Esophagus muscularis mucosa (tissue), 4 donors: ENCODE data around the gene MUC5B. TPM values are rescaled to one million over a fixed set of nuclear protein-coding genes. Genes with fewer than 3 reads are reported as not detected.
"Not testable (repeated sequence)": the region's sequence is repeated elsewhere in the genome, so short reads cannot be mapped to it uniquely, and the experiment has no call there.

Experiments used
- DNase-seq: peaks from one replicate; pipeline ENCODE4 v3.0.0-alpha.2; 2017; ENCODE audit errors: extremely low spot score
- H3K27ac ChIP-seq, 4 donors: fragments of 200-600 bp; sonication (generic); replicated peaks in 1 of 4; 1 replicate in 3 of 4; 2 replicates in 1 of 4; pipeline ENCODE4 v1.5.1; 2016 to 2019; ENCODE audit warnings: mild to moderate bottlenecking in 1 of 4
- H3K27me3 ChIP-seq, 4 donors: fragments of 200-600 bp; sonication (generic); one replicate each; pipeline versions ENCODE4 v1.5.1 to v1.6.0; 2016 to 2019
- H3K36me3 ChIP-seq, 4 donors: fragments of 200-600 bp; sonication (generic); one replicate each; pipeline ENCODE4 v1.5.1; 2016 to 2019
- H3K4me1 ChIP-seq, 4 donors: fragments of 200-600 bp; sonication (generic); one replicate each; pipeline ENCODE4 v1.5.1; 2016 to 2019
- H3K4me3 ChIP-seq, 4 donors: fragments of 200-600 bp; sonication (generic); 1 replicate in 2 of 4; 2 replicates in 2 of 4; pipeline ENCODE4 v1.5.1; 2016 to 2019; ENCODE audit warnings: mild to moderate bottlenecking in 4 of 4, moderate library complexity in 1 of 4
- H3K9me3 ChIP-seq, 4 donors: fragments of 200-600 bp; sonication (generic); 1 replicate in 3 of 4; 2 replicates in 1 of 4; pipeline ENCODE4 v1.5.1; 2016 to 2019
- EP300 ChIP-seq: sonication (generic); formaldehyde crosslinking; IDR thresholded peaks from one replicate; pipeline ENCODE4 v1.6.1; 2017; ENCODE audit warnings: antibody characterized with exemption
- POLR2A ChIP-seq: fragments of 450-650 bp; IDR thresholded peaks from one replicate; pipeline ENCODE4 v1.6.1; 2017; ENCODE audit warnings: antibody characterized with exemption, moderate library complexity, mild to moderate bottlenecking, low read depth
- POLR2AphosphoS5 ChIP-seq, 2 donors: sonication (generic); formaldehyde crosslinking; IDR thresholded peaks; one replicate each; pipeline ENCODE4 v1.6.1; 2017; ENCODE audit warnings: antibody characterized with exemption in 2 of 2
- WGBS: methylation state at CpG from one replicate; pipeline ENCODE4 v1.1.5; 2018; 5-methylcytosine and 5-hydroxymethylcytosine counted together
- intact Hi-C: fragments of 100-400 bp; cut with DNase I; formaldehyde crosslinking; loops from one replicate; pipeline ENCODE4 v1.15.1; 2023
- total RNA-seq, 4 donors: library from RNA; depleted of rRNA; stranded (reverse); fragments of >200 nt; gene quantifications; one replicate each; pipeline versions ENCODE4 v1.1.0 to v1.2.1, GENCODE V29; 2016
- TF ChIP-seq, protein P1 (sequence below), 3 experiments: fragments of 200-600 bp in 2 of 3; fragments of 450-650 bp in 1 of 3; sonication (generic) in 2 of 3; IDR thresholded peaks; one replicate each; pipeline ENCODE4 v1.5.1; 2017 to 2019; ENCODE audit warnings: antibody characterized with exemption in 3 of 3, mild to moderate bottlenecking in 2 of 3, moderate library complexity in 1 of 3

The MUC5B gene
- total RNA-seq, 4 donors from 2014 or later = under 0.01 to 0.45 (median 0.06) TPM; not detected in 1

DNA sequence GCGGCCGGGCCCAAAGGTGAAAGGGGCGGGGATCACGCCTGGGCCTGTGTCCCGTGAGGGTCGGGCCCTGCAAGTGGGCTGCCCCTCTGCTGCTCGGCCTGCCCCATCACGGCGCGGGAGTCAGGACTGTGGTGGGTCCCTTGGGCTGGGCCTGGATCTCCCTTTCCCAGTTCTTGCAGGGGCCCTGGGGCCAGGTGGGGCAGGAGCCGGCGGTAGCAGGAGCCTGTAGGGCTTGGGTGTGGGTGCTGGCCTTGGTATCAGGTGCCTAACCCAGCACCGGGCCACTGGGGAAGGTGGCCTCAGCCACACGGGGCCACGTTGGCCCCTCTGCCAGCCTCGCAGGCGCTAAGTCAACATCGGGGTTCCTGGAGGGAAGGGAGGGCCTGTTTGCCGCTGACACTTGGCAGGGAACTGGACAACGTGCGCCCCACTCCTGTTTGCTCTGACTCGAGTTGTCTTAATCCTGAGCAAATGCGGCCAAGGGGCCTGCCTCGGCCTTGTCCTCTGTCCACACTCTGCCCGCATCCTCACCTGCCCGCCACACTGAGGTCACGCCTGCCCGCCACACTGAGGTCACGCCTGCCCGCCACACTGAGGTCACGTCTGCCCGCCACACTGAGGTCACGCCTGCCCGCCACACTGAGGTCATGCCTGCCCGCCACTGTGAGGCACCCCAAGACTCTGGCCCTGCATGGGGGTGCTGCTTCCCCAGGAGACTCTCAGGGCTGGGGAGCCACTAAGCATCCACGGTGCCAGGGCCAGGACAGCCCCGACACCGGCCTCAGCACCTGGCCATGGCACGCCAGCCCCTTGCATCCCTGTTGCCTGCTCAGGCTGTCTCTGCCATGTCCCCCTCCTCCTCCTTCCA lies 14.2 kb upstream of the MUC5B start:
- Histone ChIP-seq H3K36me3 (no peaks in the 10 kb centered on the region), H3K4me1 (no peaks in the 10 kb centered on the region), H3K9me3 (peaks cover 0 to 28% (median 17%) of the 10 kb centered on the region in 4 donors), H3K4me3 (no peak overlapping the region), H3K27me3 (peaks cover 0 to 13% (median 2%) of the 10 kb centered on the region in 4 donors), H3K27ac (no peak overlapping the region)
- no peak for DNase-seq
- intact Hi-C loops = no loop called here
- TF ChIP-seq, protein P1, sequence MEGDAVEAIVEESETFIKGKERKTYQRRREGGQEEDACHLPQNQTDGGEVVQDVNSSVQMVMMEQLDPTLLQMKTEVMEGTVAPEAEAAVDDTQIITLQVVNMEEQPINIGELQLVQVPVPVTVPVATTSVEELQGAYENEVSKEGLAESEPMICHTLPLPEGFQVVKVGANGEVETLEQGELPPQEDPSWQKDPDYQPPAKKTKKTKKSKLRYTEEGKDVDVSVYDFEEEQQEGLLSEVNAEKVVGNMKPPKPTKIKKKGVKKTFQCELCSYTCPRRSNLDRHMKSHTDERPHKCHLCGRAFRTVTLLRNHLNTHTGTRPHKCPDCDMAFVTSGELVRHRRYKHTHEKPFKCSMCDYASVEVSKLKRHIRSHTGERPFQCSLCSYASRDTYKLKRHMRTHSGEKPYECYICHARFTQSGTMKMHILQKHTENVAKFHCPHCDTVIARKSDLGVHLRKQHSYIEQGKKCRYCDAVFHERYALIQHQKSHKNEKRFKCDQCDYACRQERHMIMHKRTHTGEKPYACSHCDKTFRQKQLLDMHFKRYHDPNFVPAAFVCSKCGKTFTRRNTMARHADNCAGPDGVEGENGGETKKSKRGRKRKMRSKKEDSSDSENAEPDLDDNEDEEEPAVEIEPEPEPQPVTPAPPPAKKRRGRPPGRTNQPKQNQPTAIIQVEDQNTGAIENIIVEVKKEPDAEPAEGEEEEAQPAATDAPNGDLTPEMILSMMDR (IDR thresholded peaks at IDR 0.05) = no peak
- no peak for TF ChIP-seq EP300
- no peak for TF ChIP-seq POLR2AphosphoS5 (IDR thresholded peaks at IDR 0.05)
- no peak for TF ChIP-seq POLR2A
- 96% methylated on average over 20 of the region's 39 CpGs for WGBS

DNA sequence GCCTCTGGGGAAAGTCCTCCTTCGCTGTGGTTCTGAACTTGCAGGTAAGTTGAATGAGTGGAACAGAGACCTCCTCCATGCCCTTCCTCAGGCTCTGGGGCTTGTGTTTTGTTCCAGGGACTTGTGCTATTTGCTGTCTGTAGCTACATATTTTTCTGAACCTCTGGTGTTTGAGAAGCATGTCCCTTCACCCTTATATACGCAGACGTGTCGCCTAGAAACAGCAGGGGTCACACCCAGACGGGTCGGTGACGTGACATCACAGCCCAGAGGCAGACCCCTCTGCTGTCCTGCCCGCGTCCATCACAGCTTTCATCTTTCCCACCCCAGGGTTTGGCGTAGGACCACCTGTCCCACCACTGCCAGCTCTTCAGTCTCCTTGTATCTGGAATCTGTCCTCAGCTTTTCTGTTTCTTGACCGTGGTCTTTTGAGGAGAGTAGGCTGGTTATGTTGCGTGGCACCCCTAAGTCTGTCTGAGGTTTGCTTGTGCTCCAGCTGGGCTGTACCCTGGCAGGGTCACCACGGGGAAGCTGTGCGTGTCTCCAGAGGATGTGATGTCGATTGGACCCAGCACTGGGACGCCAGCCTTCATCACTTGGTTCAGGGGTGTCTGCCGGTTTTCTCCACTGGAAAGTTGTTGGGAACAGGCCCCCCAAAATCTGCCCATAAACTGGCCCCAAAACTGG lies 13.4 kb upstream of the MUC5B start:
- Histone ChIP-seq H3K27ac (no peak overlapping the region), H3K4me3 (no peak overlapping the region), H3K27me3 (peaks cover 0 to 4% (median 0%) of the 10 kb centered on the region in 4 donors), H3K9me3 (peaks cover 0 to 28% (median 20%) of the 10 kb centered on the region in 4 donors), H3K4me1 (no peaks in the 10 kb centered on the region), H3K36me3 (no peaks in the 10 kb centered on the region)
- 95% methylated on average over 17 of the region's 17 CpGs for whole genome bisulfite sequencing
- TF ChIP-seq, protein P1 (IDR thresholded peaks at IDR 0.05) = no peak
- TF ChIP-seq POLR2AphosphoS5 (IDR thresholded peaks at IDR 0.05) (no peak), EP300 (no peak), POLR2A (no peak)
- DNase-seq = no peak
- intact Hi-C loops = no loop called here

DNA sequence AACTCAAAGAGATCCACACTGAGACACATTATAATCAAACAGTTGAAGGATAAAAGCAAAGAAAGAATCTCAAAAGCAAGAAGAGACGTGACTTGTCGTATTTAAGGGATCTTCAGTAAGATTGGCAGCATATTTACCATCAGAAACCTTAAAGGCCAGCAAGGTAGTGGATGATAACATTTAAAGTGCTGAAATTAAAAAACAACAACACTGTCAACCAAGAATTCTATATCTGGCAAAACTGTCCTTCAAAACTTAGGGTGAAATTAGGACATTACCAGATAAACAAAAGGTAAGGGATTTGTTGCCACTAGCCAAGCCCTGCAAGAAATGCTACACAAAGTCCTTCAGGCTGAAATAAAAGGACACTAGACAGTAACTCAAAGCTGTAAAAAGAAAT lies 11.0 kb upstream of the MUC5B start:
- intact Hi-C loops = no loop called here
- H3K4me1 ChIP-seq = no peaks in the 10 kb centered on the region
- no peak for DNase-seq
- peaks cover 0 to 28% (median 20%) of the 10 kb centered on the region in 4 donors for H3K9me3 ChIP-seq
- TF ChIP-seq POLR2AphosphoS5 (IDR thresholded peaks at IDR 0.05) (no peak), EP300 (no peak), POLR2A (no peak)
- TF ChIP-seq, protein P1 (IDR thresholded peaks at IDR 0.05) = no peak
- 79% methylated on average over 2 of the region's 2 CpGs for WGBS
- no peaks in the 10 kb centered on the region for H3K27me3 ChIP-seq
- no peak overlapping the region for H3K27ac ChIP-seq
- H3K4me3 ChIP-seq = no peak overlapping the region
- H3K36me3 ChIP-seq = no peaks in the 10 kb centered on the region

DNA sequence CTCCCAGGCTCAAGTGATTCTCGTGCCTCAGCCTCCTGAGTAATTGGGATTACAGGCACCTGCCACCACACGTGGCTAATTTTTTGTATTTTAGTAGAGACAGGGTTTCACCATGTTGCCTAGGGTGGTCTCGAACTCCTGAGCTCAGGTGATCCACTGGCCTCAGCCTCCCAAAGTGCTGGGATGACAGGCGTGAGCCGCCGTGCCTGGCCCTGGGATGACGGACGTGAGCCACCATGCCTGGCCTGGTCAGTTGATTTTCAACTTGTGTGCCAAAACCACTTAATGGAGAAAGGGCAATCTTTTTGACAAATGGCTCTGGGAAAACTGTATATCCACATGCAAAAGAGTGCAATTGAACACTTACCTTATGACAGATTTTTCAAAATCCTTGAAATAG lies 7.0 kb upstream of the MUC5B start:
- H3K36me3 ChIP-seq, DNase-seq, H3K4me3 ChIP-seq, intact Hi-C loops, H3K4me1 ChIP-seq, H3K27ac ChIP-seq: not testable (repeated sequence)
- Histone ChIP-seq H3K9me3 (peaks cover 0 to 25% (median 17%) of the 10 kb centered on the region in 4 donors), H3K27me3 (peaks cover 0 to 27% (median 3%) of the 10 kb centered on the region in 4 donors)
- WGBS = 83% methylated on average over 8 of the region's 8 CpGs

DNA sequence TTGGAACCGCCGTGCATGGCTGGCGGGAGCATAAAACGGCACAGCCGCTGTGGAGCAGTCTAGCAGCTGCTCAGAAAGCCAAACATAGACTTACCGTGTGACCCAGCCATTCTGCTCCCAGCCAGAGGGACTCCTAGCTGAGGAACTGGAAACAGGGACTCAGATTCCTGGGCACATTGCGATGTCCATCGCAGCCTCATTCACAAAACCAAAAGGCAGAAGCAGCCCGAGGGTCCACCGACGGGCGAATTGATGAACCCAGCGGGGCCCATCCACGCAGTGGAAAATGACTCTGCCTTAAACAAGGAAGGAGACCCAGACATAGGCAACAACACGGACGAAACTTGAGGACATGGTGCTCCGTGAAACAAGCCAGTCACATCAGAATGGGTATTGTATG lies 5.7 kb upstream of the MUC5B start:
- 92% methylated on average over 17 of the region's 17 CpGs for WGBS
- Histone ChIP-seq H3K36me3 (no peaks in the 10 kb centered on the region), H3K9me3 (peaks cover 0 to 12% (median 4%) of the 10 kb centered on the region in 4 donors), H3K4me3 (no peak overlapping the region), H3K27ac (no peak overlapping the region), H3K27me3 (peaks cover 0 to 40% (median 9%) of the 10 kb centered on the region in 4 donors), H3K4me1 (no peaks in the 10 kb centered on the region)
- no peak for DNase-seq
- intact Hi-C loops = no loop called here
- TF ChIP-seq POLR2A = no peak
- no peak for TF ChIP-seq POLR2AphosphoS5 (IDR thresholded peaks at IDR 0.05)
- TF ChIP-seq EP300 = no peak
- TF ChIP-seq, protein P1 (IDR thresholded peaks at IDR 0.05) = no peak
